Loucy (cell line): ENCODE results near the gene SGIP1.

Source experiments
- H2AFZ ChIP-seq: fragments of 200-600 bp; sonication (generic); 2 replicates; pipeline ENCODE4 v1.6.0; 2016; ENCODE audit warnings: antibody characterized with exemption, mild to moderate bottlenecking, low read length, moderate library complexity
- H3F3A ChIP-seq: fragments of 200-600 bp; 2 replicates; pipeline ENCODE4 v1.6.0; 2016; ENCODE audit warnings: antibody characterized with exemption, low read depth, mild to moderate bottlenecking
- H3K27me3 ChIP-seq: fragments of 200-600 bp; sonication (generic); 2 replicates; pipeline ENCODE4 v1.6.1; 2014; ENCODE audit warnings: low read length, mild to moderate bottlenecking; ENCODE audit not compliant: insufficient read depth, poor library complexity, severe bottlenecking
- H3K36me3 ChIP-seq: fragments of 200-600 bp; sonication (generic); 2 replicates; pipeline ENCODE4 v1.6.1; 2016; ENCODE audit warnings: low read length; ENCODE audit not compliant: insufficient read depth
- H3K4me1 ChIP-seq: fragments of 200-600 bp; sonication (generic); 2 replicates; pipeline ENCODE4 v1.5.1; 2014; ENCODE audit warnings: low read length, mild to moderate bottlenecking; ENCODE audit not compliant: insufficient read depth, poor library complexity, severe bottlenecking
- H3K4me2 ChIP-seq: fragments of 200-600 bp; sonication (generic); 2 replicates; pipeline ENCODE4 v1.6.0; 2014; ENCODE audit warnings: antibody characterized with exemption, low read length, low read depth, mild to moderate bottlenecking; ENCODE audit not compliant: poor library complexity, severe bottlenecking
- H3K4me3 ChIP-seq: fragments of 200-600 bp; sonication (generic); 2 replicates; pipeline ENCODE4 v1.5.1; 2014; ENCODE audit warnings: low read length, mild to moderate bottlenecking, mixed read lengths; ENCODE audit not compliant: poor library complexity, severe bottlenecking
- H3K79me2 ChIP-seq: fragments of 200-600 bp; sonication (generic); 2 replicates; pipeline ENCODE4 v1.6.1; 2014; ENCODE audit warnings: low read length; ENCODE audit not compliant: insufficient read depth
- H3K9ac ChIP-seq: fragments of 200-600 bp; sonication (generic); 2 replicates; pipeline ENCODE4 v1.6.0; 2014; ENCODE audit warnings: mild to moderate bottlenecking, low read depth, low read length, moderate library complexity; ENCODE audit not compliant: poor library complexity, severe bottlenecking
- H3K9me2 ChIP-seq: fragments of 200-600 bp; sonication (generic); replicated peaks from 2 replicates; pipeline ENCODE4 v1.6.1; 2016; ENCODE audit warnings: low read depth, low read length, mixed read lengths
- H3K9me3 ChIP-seq: fragments of 200-600 bp; sonication (generic); 2 replicates; pipeline ENCODE4 v1.6.1; 2014; ENCODE audit warnings: mild to moderate bottlenecking, antibody characterized with exemption, low read length, low read depth; ENCODE audit not compliant: insufficient read depth
- H4K20me1 ChIP-seq: fragments of 200-600 bp; sonication (generic); 2 replicates; pipeline ENCODE4 v1.6.0; 2014; ENCODE audit warnings: antibody characterized with exemption, low read length, mild to moderate bottlenecking; ENCODE audit not compliant: insufficient read depth, poor library complexity, severe bottlenecking
- EZH2phosphoT487 ChIP-seq: fragments of 200-600 bp; IDR thresholded peaks from 2 replicates; pipeline ENCODE4 v1.6.1; 2018; ENCODE audit warnings: antibody characterized with exemption, mild to moderate bottlenecking, moderate library complexity, borderline replicate concordance
- TF ChIP-seq, protein P1 (sequence below): fragments of 200-600 bp; sonication (generic); conservative IDR thresholded peaks from 2 replicates; pipeline ENCODE4 v1.5.1; 2014; ENCODE audit warnings: mild to moderate bottlenecking, antibody characterized with exemption, low read length

The SGIP1 gene

DNA sequence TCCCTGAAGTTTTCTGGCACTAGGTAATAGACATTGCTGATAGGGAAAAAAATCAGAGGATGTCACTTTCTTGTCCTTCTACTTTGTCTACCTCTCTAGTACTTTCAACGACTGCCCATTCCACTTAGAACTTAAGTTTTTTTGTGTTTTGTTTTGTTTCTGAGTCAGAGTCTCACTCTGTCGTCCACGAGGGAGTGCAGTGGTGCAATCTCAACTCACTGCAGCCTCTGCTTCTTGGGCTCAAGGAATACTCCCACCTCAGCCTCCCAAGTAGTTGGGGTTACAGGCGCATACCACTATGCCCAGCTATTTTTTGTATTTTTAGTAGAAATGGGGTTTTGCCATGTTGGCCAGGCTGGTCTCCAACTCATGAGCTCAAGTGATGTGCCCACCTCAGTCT, 79.2 kb downstream of the SGIP1 start:
- H3K9ac ChIP-seq = no peak overlapping the region
- H4K20me1 ChIP-seq = no peaks in the 10 kb centered on the region
- no peaks in the 10 kb centered on the region for H3F3A ChIP-seq
- H3K9me3 ChIP-seq = no peaks in the 10 kb centered on the region
- H3K27me3 ChIP-seq = no peaks in the 10 kb centered on the region
- H3K4me2 ChIP-seq = no peak overlapping the region
- H3K4me1 ChIP-seq = peaks cover 3% of the 10 kb centered on the region
- H3K79me2 ChIP-seq = no peaks in the 10 kb centered on the region
- no peak overlapping the region for H2AFZ ChIP-seq
- no peak for TF ChIP-seq EZH2phosphoT487
- TF ChIP-seq, protein P1, sequence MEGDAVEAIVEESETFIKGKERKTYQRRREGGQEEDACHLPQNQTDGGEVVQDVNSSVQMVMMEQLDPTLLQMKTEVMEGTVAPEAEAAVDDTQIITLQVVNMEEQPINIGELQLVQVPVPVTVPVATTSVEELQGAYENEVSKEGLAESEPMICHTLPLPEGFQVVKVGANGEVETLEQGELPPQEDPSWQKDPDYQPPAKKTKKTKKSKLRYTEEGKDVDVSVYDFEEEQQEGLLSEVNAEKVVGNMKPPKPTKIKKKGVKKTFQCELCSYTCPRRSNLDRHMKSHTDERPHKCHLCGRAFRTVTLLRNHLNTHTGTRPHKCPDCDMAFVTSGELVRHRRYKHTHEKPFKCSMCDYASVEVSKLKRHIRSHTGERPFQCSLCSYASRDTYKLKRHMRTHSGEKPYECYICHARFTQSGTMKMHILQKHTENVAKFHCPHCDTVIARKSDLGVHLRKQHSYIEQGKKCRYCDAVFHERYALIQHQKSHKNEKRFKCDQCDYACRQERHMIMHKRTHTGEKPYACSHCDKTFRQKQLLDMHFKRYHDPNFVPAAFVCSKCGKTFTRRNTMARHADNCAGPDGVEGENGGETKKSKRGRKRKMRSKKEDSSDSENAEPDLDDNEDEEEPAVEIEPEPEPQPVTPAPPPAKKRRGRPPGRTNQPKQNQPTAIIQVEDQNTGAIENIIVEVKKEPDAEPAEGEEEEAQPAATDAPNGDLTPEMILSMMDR = no peak
- H3K4me3 ChIP-seq = no peak overlapping the region
- no peaks in the 10 kb centered on the region for H3K36me3 ChIP-seq
- H3K9me2 ChIP-seq = no peaks in the 10 kb centered on the region

DNA sequence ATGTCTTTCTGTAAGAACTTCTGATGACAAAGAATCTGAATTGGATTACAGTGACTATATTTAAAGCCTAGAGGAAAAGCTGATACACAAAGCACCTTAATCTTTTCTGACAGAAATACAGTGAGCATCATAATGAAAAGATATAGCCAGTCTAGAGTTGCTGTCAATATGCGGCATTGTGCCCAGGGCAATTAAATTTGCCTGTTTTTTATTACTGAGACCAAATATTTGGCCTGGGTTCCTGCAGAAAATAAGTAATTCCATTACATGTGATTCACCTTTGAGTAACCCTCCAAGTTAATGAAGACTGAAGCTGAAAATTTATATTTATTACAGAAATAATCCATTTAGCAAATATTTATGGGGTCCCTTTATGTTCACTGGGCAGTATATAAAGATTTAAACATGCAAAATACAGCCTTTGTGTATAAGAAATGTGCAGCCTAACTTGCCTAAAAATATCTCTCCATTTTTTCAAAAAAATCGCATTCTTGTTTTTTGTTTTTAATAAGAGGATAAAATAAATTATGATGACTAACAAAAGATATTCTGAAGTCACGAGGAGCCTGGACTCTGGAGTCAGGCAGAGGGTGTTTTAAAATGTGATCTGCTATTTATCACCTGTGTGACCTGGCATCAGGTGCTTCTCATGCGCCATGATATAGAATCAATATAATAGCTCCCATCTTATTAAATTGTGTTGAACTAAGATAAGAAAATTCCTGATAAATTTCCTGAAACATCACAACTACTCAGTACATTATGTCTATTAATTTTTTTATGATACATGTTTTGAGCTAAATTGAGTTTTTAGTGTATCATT, 83.6 kb downstream of the SGIP1 start:
- H2AFZ ChIP-seq = no peak overlapping the region
- no peaks in the 10 kb centered on the region for H3K79me2 ChIP-seq
- H4K20me1 ChIP-seq = no peaks in the 10 kb centered on the region
- H3K4me3 ChIP-seq = no peak overlapping the region
- H3K9me2 ChIP-seq = no peaks in the 10 kb centered on the region
- TF ChIP-seq EZH2phosphoT487 = no peak
- TF ChIP-seq, protein P1 = no peak
- no peak overlapping the region for H3K9ac ChIP-seq
- no peaks in the 10 kb centered on the region for H3F3A ChIP-seq
- peaks cover 3% of the 10 kb centered on the region for H3K4me1 ChIP-seq
- H3K27me3 ChIP-seq = no peaks in the 10 kb centered on the region
- H3K36me3 ChIP-seq = no peaks in the 10 kb centered on the region
- H3K9me3 ChIP-seq = no peaks in the 10 kb centered on the region
- H3K4me2 ChIP-seq = no peak overlapping the region

- H4K20me1 ChIP-seq = no peaks in the 10 kb centered on the region
Observed at GRCh38 chr1:66618390-66618789, 84.4 kb downstream of the SGIP1 start.

More at GRCh38 chr1:66618390-66618789, 84.4 kb downstream of the SGIP1 start:
- H2AFZ ChIP-seq = no peak overlapping the region; the same call in 1 of the 2 replicates
- H3K79me2 ChIP-seq = no peaks in the 10 kb centered on the region
- H3K9me3 ChIP-seq = no peaks in the 10 kb centered on the region
- no peaks in the 10 kb centered on the region for H3K27me3 ChIP-seq
- no peaks in the 10 kb centered on the region for H3K36me3 ChIP-seq
- H3K4me1 ChIP-seq = peaks cover 4% of the 10 kb centered on the region
- H3K4me3 ChIP-seq = no peak overlapping the region
- no peaks in the 10 kb centered on the region for H3K9me2 ChIP-seq
- no peaks in the 10 kb centered on the region for H3F3A ChIP-seq
- H3K9ac ChIP-seq = no peak overlapping the region
- no peak for TF ChIP-seq EZH2phosphoT487
- TF ChIP-seq, protein P1 = no peak
- no peak overlapping the region for H3K4me2 ChIP-seq
